ENCODE data around the gene CHI3L2.

Gene CHI3L2

DNA sequence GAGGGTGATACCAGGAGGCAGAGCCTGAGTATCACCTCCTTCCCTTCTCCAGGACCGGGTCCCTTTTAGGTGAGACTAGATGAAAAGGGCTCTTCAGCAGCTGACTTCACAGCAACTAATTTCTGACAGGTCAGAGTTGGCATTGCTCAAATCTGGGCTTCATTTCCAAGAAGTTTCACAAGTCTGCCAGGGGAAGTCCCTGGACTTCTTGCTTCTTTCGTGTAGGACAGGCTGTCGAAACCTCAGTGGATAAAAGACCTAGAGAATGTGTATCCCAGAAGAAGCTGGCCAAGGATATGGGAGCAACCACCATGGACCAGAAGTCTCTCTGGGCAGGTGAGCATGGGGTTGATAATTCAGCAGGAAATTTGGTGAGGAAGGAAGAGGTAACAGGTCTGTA, at the start of gene CHI3L2:
Gene CHI3L2, plus strand, starts transcription at position 280 of the 400 bp plus-strand sequence. Its CDS starts 17 bp downstream, at position 297.
- DNase-seq (ENCODE audit: low read depth) = no peak

DNA sequence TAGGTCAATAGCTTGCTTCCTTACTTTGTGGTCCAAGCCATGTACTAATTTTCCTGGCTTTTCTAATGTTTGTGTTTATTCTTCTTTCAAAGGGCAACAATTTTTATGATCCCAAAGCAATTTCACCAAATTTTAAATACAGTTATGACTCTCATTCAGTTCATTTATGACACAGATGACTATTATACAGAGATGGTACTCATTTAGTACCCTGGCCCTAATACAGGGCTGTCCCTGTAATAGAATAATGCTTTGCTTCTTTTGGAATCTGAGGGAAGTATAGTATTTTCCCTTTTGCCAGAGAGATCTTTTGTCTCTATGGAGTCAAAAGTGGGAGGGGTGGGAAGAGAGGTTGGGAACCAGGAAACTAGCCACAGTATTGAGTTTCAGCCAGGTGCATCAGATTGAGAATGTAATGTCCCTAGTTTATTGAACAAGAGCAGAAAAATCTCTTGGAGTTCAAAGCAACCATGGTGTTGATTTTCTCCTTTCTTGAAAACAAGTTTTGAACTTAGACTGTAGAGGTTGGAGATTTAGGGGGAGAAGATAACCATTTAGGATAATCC, 47.5 kb upstream of the CHI3L2 start:
- no peak for DNase-seq (ENCODE audit: low read depth)

DNA sequence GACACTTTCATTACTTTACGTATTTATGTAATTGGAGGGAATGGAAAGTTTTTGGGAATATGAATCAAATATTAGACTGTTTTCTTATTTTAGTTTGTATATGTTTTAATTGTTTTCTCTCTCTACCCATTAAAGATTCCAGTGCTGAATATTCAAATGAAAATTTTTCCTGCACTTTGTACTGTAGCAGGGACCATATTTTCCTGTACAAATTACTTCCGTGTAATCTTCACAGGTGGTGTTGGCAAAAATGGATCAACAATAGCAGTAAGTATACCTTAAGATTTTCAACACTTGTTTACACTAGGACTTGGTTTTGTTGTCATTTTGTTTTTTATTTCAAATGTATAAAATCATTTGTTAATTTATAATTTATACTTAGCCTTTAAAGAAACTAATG, 45.5 kb upstream of the CHI3L2 start:
- no peak for DNase-seq (ENCODE audit: low read depth)

DNA sequence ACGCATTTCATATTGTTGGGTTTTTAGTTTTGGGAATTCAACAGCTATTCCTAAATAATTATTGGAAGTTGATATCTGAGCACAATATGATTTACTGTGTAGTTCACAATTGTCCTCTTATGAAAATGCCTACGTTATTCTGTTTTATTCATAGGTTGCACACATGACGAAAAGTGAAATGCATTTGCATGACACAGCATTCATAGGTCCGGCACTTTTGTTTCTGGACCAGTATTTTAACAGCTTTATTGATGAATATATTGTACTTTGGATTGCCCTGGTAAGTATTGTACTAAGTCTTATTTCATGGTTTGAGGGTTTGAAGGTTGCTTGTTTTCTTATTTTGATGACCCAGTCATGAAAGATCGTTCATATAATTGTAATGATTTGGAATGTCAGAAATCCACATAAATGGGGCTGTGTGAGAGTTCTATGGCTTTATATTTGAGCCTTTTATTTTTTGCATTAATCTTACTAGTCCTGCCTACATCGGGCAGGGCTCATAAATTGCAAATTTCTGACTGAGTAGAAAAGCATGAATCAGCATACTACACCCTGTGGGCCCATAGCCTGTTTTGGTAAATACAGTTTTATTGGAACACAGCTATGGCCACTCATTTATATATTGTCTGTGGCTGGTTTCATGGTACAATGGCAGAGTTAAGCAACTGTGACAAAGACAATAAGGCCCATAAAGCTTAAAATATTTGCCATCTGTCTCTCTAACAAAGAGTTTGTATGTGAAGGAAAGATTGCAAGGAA, 44.0 kb upstream of the CHI3L2 start:
- DNase-seq (ENCODE audit: low read depth) = no peak

DNA sequence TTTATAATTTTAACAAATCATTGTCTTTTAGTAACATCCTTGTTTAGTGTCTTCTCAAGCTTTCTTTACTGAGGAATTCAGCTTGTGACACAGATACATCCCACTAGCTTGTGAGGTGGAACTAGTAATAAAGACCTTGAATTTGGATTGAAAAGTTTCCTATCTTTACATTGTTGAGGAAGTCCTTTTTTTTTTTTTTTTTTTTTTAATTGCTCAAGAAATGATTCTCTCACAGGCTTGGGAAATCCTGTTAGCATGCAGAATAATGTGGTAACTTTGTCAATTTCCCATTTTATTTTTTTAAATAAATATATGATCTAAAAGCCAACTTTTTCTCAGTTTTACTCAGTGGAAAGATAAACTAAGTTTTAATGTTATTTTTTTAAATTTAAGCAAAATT, 42.9 kb upstream of the CHI3L2 start:
- no peak for DNase-seq (ENCODE audit: low read depth)

DNA sequence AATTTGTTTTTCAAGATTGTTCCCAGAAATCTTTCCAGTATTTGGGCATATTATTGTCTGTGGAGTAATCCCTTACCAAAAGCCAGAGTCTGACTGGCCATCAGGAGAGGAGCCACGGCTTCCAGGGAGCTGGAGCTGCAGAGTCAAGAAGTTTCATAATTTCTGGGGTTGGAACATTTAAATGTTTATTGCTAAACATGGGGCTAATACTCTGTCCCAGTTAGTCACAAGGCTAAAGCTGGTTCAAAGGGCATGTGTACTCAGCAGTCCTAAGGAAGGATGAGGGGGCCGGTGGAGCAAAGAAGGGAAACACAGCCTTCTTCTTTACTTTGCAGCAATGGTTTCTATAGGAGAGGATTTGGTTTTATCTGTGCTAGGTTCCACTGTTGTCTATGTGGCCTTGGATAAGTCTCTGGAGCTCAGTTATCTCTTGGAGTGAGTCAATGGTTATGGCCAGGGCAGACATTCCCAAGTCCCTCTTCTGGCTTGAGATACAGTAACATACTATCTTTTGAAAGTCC, 36.5 kb upstream of the CHI3L2 start:
- DNase-seq (ENCODE audit: low read depth) = no peak

GRCh38 chr1:111191496-111191895, 36.0 kb upstream of the CHI3L2 start:
- no peak for DNase-seq (ENCODE audit: low read depth)

DNA sequence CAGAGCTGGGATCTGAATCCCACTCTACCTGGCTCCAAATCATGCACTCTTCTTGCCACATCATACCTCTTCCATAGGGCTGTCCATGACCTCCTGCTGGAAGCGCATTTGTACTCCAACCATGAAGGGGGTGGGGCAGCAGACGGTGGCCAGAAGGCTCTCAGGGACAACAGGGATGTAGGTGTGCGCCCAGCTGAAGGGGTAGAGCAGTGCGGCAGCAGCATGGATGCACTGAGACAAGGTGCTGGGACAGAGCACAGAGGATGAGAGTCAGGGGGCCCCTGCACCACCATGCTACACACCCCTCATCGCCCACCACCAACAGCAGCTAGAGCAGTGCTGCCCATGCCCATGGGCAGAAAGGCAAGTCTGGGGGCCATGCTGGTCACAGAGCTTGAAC, 35.4 kb upstream of the CHI3L2 start:
- DNase-seq (ENCODE audit: low read depth) = no peak

- no peak for DNase-seq (ENCODE audit: low read depth)
These were observed 34.6 kb upstream of the CHI3L2 start for GRCh38 chr1:111192658-111193519.

DNA sequence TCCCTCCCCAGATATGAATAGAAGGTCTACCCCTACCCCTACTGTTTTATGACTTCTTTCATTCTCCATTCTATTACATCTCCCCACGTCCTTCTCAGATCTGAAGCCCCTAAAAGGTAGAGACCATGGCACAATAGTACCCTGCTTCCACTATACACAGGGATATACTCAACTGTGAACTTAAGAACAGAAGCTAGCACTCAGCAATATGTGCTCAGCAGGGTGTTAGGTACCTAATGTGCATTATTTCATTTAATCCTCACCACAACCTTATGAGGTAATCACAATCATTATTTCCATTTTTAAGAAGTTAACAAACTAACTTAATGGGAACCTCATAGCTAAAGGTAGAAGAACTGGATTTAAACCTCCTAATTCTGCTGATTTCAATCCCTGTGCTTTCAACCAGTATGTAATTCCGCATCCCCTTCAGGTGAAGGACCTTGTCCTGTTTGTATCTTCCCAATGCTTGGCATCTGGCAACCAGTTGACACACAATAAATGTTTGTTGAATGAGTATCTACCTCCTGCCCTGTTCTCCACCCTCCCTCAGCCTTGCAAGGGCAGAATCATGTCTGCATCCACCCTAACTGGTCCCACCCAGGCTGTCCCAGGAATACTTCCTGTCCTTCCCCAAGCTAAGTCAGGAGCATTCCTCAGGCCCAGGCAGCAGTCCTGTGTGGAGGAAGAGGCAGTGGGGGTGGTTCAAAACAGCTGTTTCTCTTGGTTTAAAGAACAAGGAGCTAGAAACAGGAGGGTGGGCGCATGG, 33.6 kb upstream of the CHI3L2 start:
- no peak for DNase-seq (ENCODE audit: low read depth)

- DNase-seq (ENCODE audit: low read depth) = no peak
These were observed 32.4 kb upstream of the CHI3L2 start for GRCh38 chr1:111195002-111195684.

DNA sequence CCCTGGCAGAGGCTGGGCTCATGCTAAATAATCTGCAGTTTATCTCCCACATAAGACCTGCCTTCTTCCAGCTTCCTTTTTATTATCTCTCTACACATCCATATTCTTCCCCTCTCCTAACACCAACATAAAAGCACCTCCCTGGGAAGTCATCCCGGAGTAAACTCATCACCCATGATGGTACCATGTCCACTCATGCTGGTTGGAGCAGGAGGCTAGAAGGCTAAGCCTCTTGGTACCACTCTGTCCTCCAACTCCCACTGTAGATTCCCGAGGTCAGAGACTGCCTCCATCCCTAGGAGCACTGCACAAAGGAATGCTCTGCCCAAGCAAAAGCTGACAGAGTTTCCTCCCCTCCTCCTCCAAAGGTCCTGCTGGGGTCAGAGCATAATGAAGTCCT, 31.3 kb upstream of the CHI3L2 start:
- no peak for DNase-seq (ENCODE audit: low read depth)

DNA sequence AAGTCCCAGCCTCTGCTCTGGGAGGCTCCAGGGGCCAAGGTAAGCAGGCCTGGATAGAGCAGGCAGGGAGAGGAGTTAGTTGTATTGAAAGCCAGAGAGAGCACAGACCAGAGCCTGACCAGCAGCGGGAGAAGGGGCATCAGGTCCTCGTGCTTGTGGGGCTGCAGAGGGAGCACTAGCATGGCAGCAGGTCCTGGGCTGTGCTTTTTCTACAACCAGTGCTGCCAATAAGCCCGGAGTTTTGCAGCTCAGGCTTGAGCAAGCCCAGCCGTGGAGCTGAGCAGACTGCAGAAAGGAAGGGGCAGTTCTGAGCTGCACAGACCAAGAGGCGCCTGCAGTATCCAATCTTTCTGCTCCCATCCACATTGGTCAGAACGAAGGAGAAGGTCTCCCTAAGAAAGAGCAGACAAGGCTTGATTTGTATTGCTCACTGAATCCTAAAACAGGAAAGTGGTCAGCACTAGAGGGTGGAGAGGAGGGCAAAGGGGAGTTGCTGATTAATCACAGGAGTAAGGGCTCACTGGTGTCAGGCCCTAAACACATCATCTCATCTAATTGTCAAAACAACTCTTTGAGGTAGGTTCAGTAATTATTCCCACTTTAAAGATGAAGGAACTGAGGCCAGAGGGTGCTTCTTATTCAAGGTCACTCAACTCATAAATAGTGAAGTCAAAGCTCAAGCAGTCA, 29.8 kb upstream of the CHI3L2 start:
- no peak for DNase-seq (ENCODE audit: low read depth)

GRCh38 chr1:111198836-111199235, 28.7 kb upstream of the CHI3L2 start:
- DNase-seq (ENCODE audit: low read depth) = no peak

DNA sequence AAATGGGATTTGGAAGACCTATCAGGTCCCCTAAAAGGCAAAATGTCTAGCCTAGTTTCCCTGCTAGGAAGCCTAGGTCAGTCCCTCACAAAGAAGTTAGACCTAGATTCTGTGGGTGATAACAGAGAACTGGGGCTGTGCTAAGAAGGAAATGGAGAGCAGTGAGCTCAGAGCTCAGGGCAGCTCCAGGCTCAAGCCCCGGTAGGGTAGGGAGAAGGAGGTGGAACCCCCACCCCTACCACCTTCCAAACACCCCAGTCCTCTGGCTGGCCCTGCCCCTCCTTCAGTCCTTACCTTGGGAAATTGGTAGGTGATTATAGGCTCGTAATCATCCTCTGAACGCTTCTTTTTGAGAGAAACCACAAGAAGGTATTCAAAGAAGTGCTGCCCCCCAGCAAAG, 28.2 kb upstream of the CHI3L2 start:
- DNase-seq (ENCODE audit: low read depth) = no peak

- DNase-seq (ENCODE audit: low read depth) = peak; percentile 46
These were observed 27.4 kb upstream of the CHI3L2 start, which contains the start of gene DENND2D for GRCh38 chr1:111199881-111200801. DENND2D (minus strand) TSS chr1:111200646; CDS start chr1:111200459, 187 bp downstream.

GRCh38 chr1:111200802-111201161, 26.7 kb upstream of the CHI3L2 start:
- DNase-seq (ENCODE audit: low read depth) = no peak

DNA sequence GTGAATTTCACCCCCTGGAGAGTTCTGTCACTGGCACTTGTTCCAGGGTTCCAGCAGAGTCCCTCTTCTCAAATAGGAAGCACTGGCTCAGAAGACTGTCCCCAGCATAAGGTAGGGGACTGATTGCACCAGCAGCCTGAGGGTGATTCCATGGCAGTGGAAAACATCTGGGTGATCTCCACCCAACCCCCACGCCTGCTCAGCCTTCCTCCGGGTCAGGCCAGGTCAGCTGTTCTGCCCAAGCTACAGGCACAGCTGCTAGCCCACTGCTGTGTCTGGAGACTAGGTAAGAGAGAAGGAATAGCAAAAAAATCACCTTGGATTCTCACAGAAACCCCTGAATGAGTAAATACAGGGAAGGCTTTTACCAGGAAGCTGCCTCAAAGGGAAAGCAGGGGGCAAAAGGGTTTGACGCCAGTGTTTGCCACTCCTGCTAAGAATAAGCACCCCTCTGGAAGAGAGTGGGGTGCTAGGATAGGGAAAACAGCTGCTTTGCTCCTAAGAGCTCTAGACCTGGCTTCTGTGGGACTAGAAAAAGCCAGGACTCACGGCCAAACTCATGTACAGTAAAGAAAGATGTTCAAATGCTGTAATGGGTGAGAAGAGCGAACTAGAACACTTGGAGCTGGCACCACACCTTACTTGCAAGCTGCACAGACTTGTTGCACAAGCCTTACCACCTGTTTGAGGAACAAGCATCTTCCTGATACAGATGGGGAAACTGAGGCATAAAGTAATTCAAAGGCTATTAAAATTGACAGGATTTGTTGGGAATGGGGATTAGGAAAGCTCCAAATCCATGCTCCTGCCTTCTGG, 26.0 kb upstream of the CHI3L2 start:
- DNase-seq (ENCODE audit: low read depth) = no peak

- DNase-seq (ENCODE audit: low read depth) = no peak
These were observed 25.2 kb upstream of the CHI3L2 start for GRCh38 chr1:111202366-111202706.

All from stimulated activated CD8-positive, alpha-beta memory T cell treated with anti-CD3 and anti-CD28 coated beads, Interleukin-12 subunit alpha, Interleukin-12 subunit beta, amount 100 ng/mL, for 4 hours (primary cell).